ENCODE data around the gene TNFAIP8L2.

DNA sequence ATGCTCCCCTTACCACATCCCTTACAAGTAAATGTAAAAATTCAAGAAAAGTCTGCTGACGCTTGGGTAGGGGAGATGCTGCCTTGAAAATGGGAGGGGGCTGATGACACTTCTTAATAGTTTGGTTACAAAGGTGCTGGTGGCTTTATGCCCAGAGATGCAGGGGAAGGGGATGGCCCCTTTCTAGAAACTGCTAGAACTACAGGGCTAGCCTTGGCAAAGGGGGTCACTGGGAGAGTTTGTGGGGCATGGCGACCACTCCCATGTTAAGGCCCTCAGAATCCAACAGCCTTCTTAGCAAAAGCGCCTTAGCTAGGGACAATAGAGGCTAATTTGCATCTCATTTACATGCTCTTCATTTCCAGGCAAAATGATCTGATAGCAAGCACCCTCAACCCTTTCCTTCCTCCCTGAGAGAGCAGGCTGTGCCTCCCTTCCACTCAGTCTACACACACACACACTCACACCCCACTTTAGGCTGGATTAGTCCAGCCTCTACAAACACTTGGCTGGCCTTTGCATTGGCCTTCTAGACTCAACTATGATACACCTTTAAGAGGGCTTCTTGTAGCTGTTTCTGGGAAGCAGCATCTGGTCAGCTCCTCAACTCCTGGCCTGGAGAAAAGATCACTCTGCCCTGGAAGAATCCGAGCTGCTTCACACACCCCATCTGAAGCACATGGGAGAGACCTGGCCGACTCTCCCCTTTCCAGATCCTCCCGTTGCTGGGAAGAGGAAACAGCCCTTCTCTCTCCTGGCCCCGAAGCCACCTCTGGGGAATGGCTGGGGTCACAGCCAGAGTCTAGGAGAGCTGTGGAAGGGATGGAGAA lies 11.8 kb upstream of the TNFAIP8L2 start:
- TF ChIP-seq, protein P1, sequence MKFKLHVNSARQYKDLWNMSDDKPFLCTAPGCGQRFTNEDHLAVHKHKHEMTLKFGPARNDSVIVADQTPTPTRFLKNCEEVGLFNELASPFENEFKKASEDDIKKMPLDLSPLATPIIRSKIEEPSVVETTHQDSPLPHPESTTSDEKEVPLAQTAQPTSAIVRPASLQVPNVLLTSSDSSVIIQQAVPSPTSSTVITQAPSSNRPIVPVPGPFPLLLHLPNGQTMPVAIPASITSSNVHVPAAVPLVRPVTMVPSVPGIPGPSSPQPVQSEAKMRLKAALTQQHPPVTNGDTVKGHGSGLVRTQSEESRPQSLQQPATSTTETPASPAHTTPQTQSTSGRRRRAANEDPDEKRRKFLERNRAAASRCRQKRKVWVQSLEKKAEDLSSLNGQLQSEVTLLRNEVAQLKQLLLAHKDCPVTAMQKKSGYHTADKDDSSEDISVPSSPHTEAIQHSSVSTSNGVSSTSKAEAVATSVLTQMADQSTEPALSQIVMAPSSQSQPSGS (IDR thresholded peaks at IDR 0.05; ENCODE audit: low read length), result no peak
- TF ChIP-seq POLR2A (IDR thresholded peaks at IDR 0.05; ENCODE audit: control extremely low read depth in 1 of 2, low read depth in 2 of 2, low read length in 2 of 2), result no peak
- TF ChIP-seq, protein P2, sequence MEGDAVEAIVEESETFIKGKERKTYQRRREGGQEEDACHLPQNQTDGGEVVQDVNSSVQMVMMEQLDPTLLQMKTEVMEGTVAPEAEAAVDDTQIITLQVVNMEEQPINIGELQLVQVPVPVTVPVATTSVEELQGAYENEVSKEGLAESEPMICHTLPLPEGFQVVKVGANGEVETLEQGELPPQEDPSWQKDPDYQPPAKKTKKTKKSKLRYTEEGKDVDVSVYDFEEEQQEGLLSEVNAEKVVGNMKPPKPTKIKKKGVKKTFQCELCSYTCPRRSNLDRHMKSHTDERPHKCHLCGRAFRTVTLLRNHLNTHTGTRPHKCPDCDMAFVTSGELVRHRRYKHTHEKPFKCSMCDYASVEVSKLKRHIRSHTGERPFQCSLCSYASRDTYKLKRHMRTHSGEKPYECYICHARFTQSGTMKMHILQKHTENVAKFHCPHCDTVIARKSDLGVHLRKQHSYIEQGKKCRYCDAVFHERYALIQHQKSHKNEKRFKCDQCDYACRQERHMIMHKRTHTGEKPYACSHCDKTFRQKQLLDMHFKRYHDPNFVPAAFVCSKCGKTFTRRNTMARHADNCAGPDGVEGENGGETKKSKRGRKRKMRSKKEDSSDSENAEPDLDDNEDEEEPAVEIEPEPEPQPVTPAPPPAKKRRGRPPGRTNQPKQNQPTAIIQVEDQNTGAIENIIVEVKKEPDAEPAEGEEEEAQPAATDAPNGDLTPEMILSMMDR (IDR thresholded peaks at IDR 0.05; ENCODE audit: control extremely low read depth in 1 of 3, insufficient read depth in 1 of 3, low read depth in 1 of 3, low read length in 3 of 3), result no peak
- no peak for TF ChIP-seq GABPA (IDR thresholded peaks at IDR 0.05; ENCODE audit: borderline replicate concordance, insufficient read depth, low read length)
- no peak for TF ChIP-seq TAF1 (IDR thresholded peaks at IDR 0.05; ENCODE audit: low read depth, low read length)
- no peak for TF ChIP-seq POU5F1 (IDR thresholded peaks at IDR 0.05; ENCODE audit: low read depth, low read length)
- no peak for TF ChIP-seq RAD21 (IDR thresholded peaks at IDR 0.05 in 1 of 2, conservative IDR thresholded peaks at IDR 0.05 in 1 of 2; ENCODE audit: low read depth in 2 of 2, low read length in 2 of 2)
- no peak for TF ChIP-seq YY1 (IDR thresholded peaks at IDR 0.05; ENCODE audit: low read depth, low read length)
- TF ChIP-seq CBX5 (IDR thresholded peaks at IDR 0.05; ENCODE audit: low read depth, low read length), result no peak
- TF ChIP-seq EZH2 (IDR thresholded peaks at IDR 0.05; ENCODE audit: low read depth, low read length, severe bottlenecking), result no peak
- TF ChIP-seq JUND (IDR thresholded peaks at IDR 0.05; ENCODE audit: low read length), result no peak

Measured in H1 (cell line).